ENCODE results near the gene MRTFA. TPM values are rescaled to one million over a fixed set of nuclear protein-coding genes. Genes with fewer than 3 reads are reported as not detected.

Gene MRTFA
- total RNA-seq, 2 donors from 2014 or later: 71.0 to 104 TPM

DNA sequence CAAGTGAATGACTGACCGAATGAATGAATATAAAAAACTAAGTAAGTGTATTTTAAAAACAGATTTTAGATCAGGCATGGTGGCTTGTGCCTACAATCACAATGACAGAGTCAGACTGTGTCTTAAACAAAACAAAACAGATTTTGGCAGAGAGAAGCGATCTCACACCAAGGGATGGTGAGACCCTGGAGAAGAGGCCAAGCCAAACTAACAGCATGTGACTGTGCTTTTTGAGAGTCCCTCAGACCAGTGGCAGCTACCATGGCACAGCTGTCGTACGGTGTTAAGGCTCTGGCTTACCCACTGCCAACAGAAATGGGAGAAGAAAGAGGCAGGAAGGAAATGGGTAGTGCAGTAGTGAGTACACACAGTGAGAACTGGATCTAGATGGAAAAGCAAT is 205.5 kb downstream of the MRTFA start:
- Histone ChIP-seq H3K27ac (no peak overlapping the region), H3K4me3 (no peak overlapping the region), H3K9me3 (no peaks in the 10 kb centered on the region), H3K4me1 (replicated peaks) (no peaks in the 10 kb centered on the region), H3K27me3 (replicated peaks; ENCODE audit: insufficient read depth) (no peaks in the 10 kb centered on the region), H3K36me3 (no peaks in the 10 kb centered on the region)
- 91% methylated on average over 4 of the region's 4 CpGs for WGBS
- TF ChIP-seq POLR2AphosphoS5 (IDR thresholded peaks at IDR 0.05): no peak
- no peak for DNase-seq (ENCODE audit: low spot score)
- intact Hi-C loops (cut with DNase I): no loop called here

GRCh38 chr22:40429481-40429880 is 207.0 kb downstream of the MRTFA start:
- H3K9me3 ChIP-seq: no peaks in the 10 kb centered on the region
- DNase-seq (ENCODE audit: low spot score): no peak
- H3K4me1 ChIP-seq (replicated peaks): no peaks in the 10 kb centered on the region
- no peak overlapping the region for H3K27ac ChIP-seq
- no peak overlapping the region for H3K4me3 ChIP-seq
- no peaks in the 10 kb centered on the region for H3K27me3 ChIP-seq (replicated peaks; ENCODE audit: insufficient read depth)
- intact Hi-C loops (cut with DNase I): no loop called here
- TF ChIP-seq POLR2A (IDR thresholded peaks at IDR 0.05) (no peak), POLR2AphosphoS5 (IDR thresholded peaks at IDR 0.05) (no peak)
- TF ChIP-seq, protein P1, sequence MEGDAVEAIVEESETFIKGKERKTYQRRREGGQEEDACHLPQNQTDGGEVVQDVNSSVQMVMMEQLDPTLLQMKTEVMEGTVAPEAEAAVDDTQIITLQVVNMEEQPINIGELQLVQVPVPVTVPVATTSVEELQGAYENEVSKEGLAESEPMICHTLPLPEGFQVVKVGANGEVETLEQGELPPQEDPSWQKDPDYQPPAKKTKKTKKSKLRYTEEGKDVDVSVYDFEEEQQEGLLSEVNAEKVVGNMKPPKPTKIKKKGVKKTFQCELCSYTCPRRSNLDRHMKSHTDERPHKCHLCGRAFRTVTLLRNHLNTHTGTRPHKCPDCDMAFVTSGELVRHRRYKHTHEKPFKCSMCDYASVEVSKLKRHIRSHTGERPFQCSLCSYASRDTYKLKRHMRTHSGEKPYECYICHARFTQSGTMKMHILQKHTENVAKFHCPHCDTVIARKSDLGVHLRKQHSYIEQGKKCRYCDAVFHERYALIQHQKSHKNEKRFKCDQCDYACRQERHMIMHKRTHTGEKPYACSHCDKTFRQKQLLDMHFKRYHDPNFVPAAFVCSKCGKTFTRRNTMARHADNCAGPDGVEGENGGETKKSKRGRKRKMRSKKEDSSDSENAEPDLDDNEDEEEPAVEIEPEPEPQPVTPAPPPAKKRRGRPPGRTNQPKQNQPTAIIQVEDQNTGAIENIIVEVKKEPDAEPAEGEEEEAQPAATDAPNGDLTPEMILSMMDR (IDR thresholded peaks at IDR 0.05): no peak
- no peaks in the 10 kb centered on the region for H3K36me3 ChIP-seq
- WGBS: 93% methylated on average over 4 of the region's 4 CpGs

DNA sequence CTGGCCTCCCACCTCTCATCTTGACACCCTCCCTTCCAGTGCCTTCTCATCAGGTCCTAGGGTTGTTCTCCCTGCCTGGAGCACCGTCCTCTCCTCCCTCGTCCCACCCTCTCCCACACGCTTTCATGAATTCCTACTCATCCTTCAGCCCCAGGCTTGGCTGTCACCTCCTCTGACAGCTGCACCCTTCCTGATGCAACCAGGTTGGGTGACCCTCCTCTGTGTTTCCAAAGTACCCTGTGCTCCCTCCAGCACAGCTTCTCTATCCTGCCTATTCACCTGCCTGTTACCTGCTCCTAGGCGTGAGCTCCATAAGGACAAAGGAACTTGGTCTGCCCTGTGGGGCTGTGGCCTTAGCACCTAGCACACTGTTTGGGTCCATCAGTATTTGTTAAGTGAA is 207.7 kb downstream of the MRTFA start:
- TF ChIP-seq POLR2A (IDR thresholded peaks at IDR 0.05) (no peak), POLR2AphosphoS5 (IDR thresholded peaks at IDR 0.05) (no peak)
- TF ChIP-seq, protein P1 (IDR thresholded peaks at IDR 0.05): no peak
- intact Hi-C loops (cut with DNase I): no loop called here
- Histone ChIP-seq H3K36me3 (no peaks in the 10 kb centered on the region), H3K4me3 (no peak overlapping the region), H3K9me3 (no peaks in the 10 kb centered on the region), H3K27ac (no peak overlapping the region), H3K27me3 (replicated peaks; ENCODE audit: insufficient read depth) (no peaks in the 10 kb centered on the region), H3K4me1 (replicated peaks) (no peaks in the 10 kb centered on the region)
- WGBS: 96% methylated on average over 4 of the region's 4 CpGs
- DNase-seq (ENCODE audit: low spot score): no peak

DNA sequence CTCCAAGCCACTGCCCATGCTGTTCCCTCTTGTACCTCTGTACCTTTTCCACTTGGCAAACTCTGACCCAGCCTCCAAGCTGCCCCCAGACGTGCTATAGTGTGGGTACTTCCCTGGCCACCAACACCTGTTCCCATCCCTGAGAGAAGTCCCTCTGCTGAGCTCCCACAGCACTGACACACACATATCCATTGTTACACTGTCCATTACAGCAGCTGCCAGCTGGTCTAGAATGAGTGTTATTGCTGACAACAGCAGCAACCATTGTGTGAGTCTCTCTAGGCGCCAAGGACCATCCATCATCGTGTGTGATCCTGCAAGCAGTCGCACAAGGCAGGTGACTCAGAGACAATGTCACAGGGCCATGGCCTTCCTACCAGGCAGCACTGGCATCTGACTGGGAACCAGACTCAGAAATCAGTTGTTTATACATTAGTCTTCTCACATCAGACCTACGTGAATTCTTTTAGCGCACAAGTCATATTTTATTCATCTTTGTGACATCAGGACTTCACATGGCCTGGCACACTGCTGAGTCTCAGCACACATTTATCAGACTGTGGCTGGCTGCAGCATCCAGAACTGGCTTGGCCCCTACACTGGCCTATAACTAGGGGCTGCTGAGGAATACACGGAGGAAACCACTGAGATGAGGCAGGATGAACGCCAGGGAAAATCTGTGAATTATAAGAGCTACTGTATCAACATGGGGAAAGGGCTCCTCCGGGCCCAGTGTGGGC is 209.8 kb downstream of the MRTFA start:
- Histone ChIP-seq H3K9me3 (no peaks in the 10 kb centered on the region), H3K27me3 (replicated peaks; ENCODE audit: insufficient read depth) (no peaks in the 10 kb centered on the region), H3K4me1 (replicated peaks) (no peaks in the 10 kb centered on the region), H3K36me3 (peaks cover 0 to 12% of the 10 kb centered on the region in 2 donors), H3K27ac (no peak overlapping the region), H3K4me3 (no peak overlapping the region)
- no peak for DNase-seq (ENCODE audit: low spot score)
- no peak for TF ChIP-seq POLR2A (IDR thresholded peaks at IDR 0.05)
- TF ChIP-seq, protein P1 (IDR thresholded peaks at IDR 0.05): no peak
- no peak for TF ChIP-seq POLR2AphosphoS5 (IDR thresholded peaks at IDR 0.05)
- intact Hi-C loops (cut with DNase I): no loop called here
- 63% methylated on average over 9 of the region's 9 CpGs for WGBS

DNA sequence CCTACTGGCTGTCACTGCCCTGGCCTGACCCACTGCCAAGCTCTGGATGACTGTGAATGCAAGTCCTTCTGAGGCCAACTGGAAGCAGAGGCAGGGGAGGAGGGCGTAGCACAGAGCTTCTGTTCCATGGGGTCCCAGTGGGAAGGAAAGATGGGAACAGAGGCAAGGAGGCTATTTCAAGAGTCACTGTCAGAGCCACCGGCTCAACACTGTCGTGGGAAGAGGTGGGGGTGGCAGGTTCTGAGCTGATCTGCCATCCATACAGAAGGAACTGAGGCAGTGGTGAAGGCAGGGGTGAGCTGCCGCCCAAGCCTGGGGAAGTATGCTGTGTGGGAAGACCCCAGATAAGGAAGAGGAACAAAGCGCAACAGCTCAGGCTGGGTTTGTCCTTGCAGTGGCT is 211.4 kb downstream of the MRTFA start:
- H3K36me3 ChIP-seq: peaks cover 0 to 12% of the 10 kb centered on the region in 2 donors
- DNase-seq (ENCODE audit: low spot score): no peak
- TF ChIP-seq POLR2AphosphoS5 (IDR thresholded peaks at IDR 0.05): no peak
- TF ChIP-seq, protein P1 (IDR thresholded peaks at IDR 0.05): no peak
- TF ChIP-seq POLR2A (IDR thresholded peaks at IDR 0.05): no peak
- 95% methylated on average over 5 of the region's 5 CpGs for WGBS
- intact Hi-C loops (cut with DNase I): no loop called here
- H3K4me3 ChIP-seq: no peak overlapping the region
- H3K27me3 ChIP-seq (replicated peaks; ENCODE audit: insufficient read depth): no peaks in the 10 kb centered on the region
- no peaks in the 10 kb centered on the region for H3K4me1 ChIP-seq (replicated peaks)
- H3K27ac ChIP-seq: no peak overlapping the region
- H3K9me3 ChIP-seq: no peaks in the 10 kb centered on the region

All from prostate gland (tissue), 2 donors.